Liver (tissue), 3 donors: ENCODE results near the gene C4A.

ENCODE experiments used
- CTCF ChIP-seq: fragments of 150-350 bp; IDR thresholded peaks from 2 replicates; pipeline ENCODE4 v1.5.1; 2017; ENCODE audit warnings: improper control_type of control experiment, low read depth, low read length; ENCODE audit not compliant: missing input control
- FOXA1 ChIP-seq: IDR thresholded peaks from 2 replicates; pipeline ENCODE4 v1.6.1; 2016; ENCODE audit warnings: antibody characterized with exemption
- FOXA2 ChIP-seq: IDR thresholded peaks from 2 replicates; pipeline ENCODE4 v1.6.1; 2016; ENCODE audit warnings: antibody characterized with exemption
- NR2F2 ChIP-seq: IDR thresholded peaks from 2 replicates; pipeline ENCODE4 v1.6.1; 2016; ENCODE audit warnings: antibody characterized with exemption
- TAF1 ChIP-seq: conservative IDR thresholded peaks from 2 replicates; pipeline ENCODE4 v1.6.1; 2016; ENCODE audit warnings: antibody characterized with exemption, mild to moderate bottlenecking
- YY1 ChIP-seq: IDR thresholded peaks from 2 replicates; pipeline ENCODE4 v1.6.1; 2016; ENCODE audit warnings: antibody characterized with exemption, mild to moderate bottlenecking
- TF ChIP-seq, protein P1 (sequence below): IDR thresholded peaks from 2 replicates; pipeline ENCODE4 v1.6.1; 2016; ENCODE audit warnings: antibody characterized with exemption, mild to moderate bottlenecking
- donor health status: healthy.
- donor health status: healthy.

GRCh38 chr6:31947864-31948263 lies 34.0 kb upstream of the C4A start:
- TF ChIP-seq CTCF, result no peak
- TF ChIP-seq, protein P1, sequence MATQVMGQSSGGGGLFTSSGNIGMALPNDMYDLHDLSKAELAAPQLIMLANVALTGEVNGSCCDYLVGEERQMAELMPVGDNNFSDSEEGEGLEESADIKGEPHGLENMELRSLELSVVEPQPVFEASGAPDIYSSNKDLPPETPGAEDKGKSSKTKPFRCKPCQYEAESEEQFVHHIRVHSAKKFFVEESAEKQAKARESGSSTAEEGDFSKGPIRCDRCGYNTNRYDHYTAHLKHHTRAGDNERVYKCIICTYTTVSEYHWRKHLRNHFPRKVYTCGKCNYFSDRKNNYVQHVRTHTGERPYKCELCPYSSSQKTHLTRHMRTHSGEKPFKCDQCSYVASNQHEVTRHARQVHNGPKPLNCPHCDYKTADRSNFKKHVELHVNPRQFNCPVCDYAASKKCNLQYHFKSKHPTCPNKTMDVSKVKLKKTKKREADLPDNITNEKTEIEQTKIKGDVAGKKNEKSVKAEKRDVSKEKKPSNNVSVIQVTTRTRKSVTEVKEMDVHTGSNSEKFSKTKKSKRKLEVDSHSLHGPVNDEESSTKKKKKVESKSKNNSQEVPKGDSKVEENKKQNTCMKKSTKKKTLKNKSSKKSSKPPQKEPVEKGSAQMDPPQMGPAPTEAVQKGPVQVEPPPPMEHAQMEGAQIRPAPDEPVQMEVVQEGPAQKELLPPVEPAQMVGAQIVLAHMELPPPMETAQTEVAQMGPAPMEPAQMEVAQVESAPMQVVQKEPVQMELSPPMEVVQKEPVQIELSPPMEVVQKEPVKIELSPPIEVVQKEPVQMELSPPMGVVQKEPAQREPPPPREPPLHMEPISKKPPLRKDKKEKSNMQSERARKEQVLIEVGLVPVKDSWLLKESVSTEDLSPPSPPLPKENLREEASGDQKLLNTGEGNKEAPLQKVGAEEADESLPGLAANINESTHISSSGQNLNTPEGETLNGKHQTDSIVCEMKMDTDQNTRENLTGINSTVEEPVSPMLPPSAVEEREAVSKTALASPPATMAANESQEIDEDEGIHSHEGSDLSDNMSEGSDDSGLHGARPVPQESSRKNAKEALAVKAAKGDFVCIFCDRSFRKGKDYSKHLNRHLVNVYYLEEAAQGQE, result no peak
- TF ChIP-seq TAF1, result no peak
- TF ChIP-seq FOXA2, result no peak
- no peak for TF ChIP-seq YY1
- TF ChIP-seq NR2F2, result no peak
- TF ChIP-seq FOXA1, result no peak
